Kidney (tissue), 14 donors: ENCODE measurements around the gene TRPC4. TPM values are rescaled to one million over a fixed set of nuclear protein-coding genes. Genes with fewer than 3 reads are reported as not detected.

Source experiments
- DNase-seq, 5 donors: peaks; one replicate each; pipeline ENCODE4 v3.0.0-alpha.2; 2013 to 2020
- FAIRE-seq: peaks from 2 replicates; lab custom pipeline; 2012; peaks lifted over from hg19 to GRCh38; lab: Jason Lieb, UNC
- H3K27ac ChIP-seq, 2 donors: one replicate each; pipeline ENCODE4 v1.7.0; 2013; ENCODE audit warnings: low read depth in 2 of 2, low read length in 2 of 2, inconsistent platforms in 1 of 2
- H3K27me3 ChIP-seq: one replicate; pipeline ENCODE4 v1.7.1; 2013; ENCODE audit warnings: low read length, inconsistent platforms; ENCODE audit not compliant: control insufficient read depth, insufficient read depth
- H3K36me3 ChIP-seq, 3 donors: one replicate each; pipeline versions ENCODE4 v1.7.0 to v1.7.1; 2013; ENCODE audit warnings: low read length in 3 of 3, control low read depth in 1 of 3, inconsistent platforms in 1 of 3; ENCODE audit not compliant: insufficient read depth in 3 of 3, control insufficient read depth in 2 of 3
- H3K4me1 ChIP-seq, 3 donors: one replicate each; pipeline versions ENCODE4 v1.7.0 to v1.7.1; 2013; ENCODE audit warnings: low read length in 3 of 3, inconsistent platforms in 1 of 3, low read depth in 1 of 3; ENCODE audit not compliant: control insufficient read depth in 2 of 3, insufficient read depth in 2 of 3
- H3K4me3 ChIP-seq, 3 donors: one replicate each; pipeline versions ENCODE4 v1.7.0 to v1.8.1; 2013; ENCODE audit warnings: low read length in 3 of 3, control low read depth in 1 of 3, inconsistent platforms in 1 of 3
- H3K9ac ChIP-seq, 3 donors: one replicate each; pipeline versions ENCODE4 v1.7.0 to v1.7.1; 2013; ENCODE audit warnings: low read length in 3 of 3, control low read depth in 1 of 3, inconsistent platforms in 1 of 3
- H3K9me3 ChIP-seq, 3 donors: one replicate each; pipeline versions ENCODE4 v1.7.0 to v1.7.1; 2013; ENCODE audit warnings: low read length in 3 of 3, control low read depth in 1 of 3, inconsistent platforms in 1 of 3; ENCODE audit not compliant: control insufficient read depth in 2 of 3, insufficient read depth in 1 of 3
- intact Hi-C: fragments of 100-400 bp; cut with DNase I; formaldehyde crosslinking; loops from one replicate; pipeline ENCODE4 v1.11.1; 2022
- polyA plus RNA-seq: library from polyadenylated mRNA; stranded (reverse); fragments of 350-450 nt; fragmentation: Illumina TruSeq; extraction: RNeasy Lipid Tissue Mini Kit (QIAGEN cat#74804); gene quantifications from one replicate; pipeline ENCODE4 v1.2.3, GENCODE V29; 2014; ENCODE audit warnings: low read depth, low replicate concordance; ENCODE audit not compliant: insufficient read depth
- total RNA-seq: library from RNA; stranded (reverse); fragmentation: NEBNext Ultra II Directional; extraction: Animal tissue kit (Norgen Biotek cat#: 25700); gene quantifications from one replicate; pipeline ENCODE4 v1.2.1, GENCODE V29; 2021
- TF ChIP-seq, protein P1 (sequence below): IDR thresholded peaks from 3 replicates; pipeline ENCODE4 v1.5.1; 2012; ENCODE audit warnings: mild to moderate bottlenecking, moderate library complexity, borderline replicate concordance; ENCODE audit not compliant: insufficient read depth; ENCODE audit errors: extremely low read depth
- donor health status: control.
- donor health status: control.
- donor health status: control.
- donor health status: control.
- donor health status: control.
- donor health status: DM: yes; HTN: yes; CAD: no.
- donor health status: Normal renal cell carcinoma (clear cell type).

Gene TRPC4
- total and polyA plus RNA-seq, 2 donors from 2014 or later = 0.62 to 2.9 TPM

DNA sequence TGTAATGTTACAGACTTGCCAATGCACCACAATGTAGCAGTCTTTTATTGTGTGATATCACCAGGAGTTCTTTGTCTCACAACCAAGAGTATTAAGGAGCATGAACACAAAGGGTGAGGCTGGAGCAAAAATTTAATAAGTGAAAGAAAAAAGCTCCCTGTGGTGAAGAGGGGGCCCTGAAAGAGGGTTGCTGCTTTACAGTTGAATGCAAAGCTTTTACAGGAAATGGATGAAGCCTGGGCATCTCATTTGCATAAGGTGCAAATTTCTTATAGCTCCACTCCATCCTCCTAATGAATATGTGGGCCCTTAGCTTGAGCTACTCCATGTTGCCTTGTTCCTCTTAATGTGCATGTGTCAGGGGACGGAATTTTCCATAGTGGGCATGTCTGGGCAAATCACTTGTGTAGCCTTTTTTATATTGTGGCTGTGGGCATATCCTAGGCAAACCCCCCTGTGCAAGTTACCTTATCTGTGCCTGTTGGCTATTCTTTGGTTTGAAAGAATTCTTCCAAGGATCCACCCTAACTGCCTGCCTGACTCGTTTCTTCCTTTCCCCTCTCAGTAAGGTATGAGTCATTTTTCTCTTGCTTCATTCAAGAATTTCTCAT is 45.3 kb upstream of the TRPC4 start:
- FAIRE-seq (no peak), DNase-seq (no peak)
- Histone ChIP-seq H3K36me3 (no peaks in the 10 kb centered on the region), H3K4me3 (no peak overlapping the region), H3K9me3 (peaks cover 0 to 8% (median 0%) of the 10 kb centered on the region in 3 donors), H3K27me3 (no peaks in the 10 kb centered on the region), H3K9ac (no peak overlapping the region), H3K27ac (no peak overlapping the region), H3K4me1 (no peaks in the 10 kb centered on the region)
- TF ChIP-seq, protein P1, sequence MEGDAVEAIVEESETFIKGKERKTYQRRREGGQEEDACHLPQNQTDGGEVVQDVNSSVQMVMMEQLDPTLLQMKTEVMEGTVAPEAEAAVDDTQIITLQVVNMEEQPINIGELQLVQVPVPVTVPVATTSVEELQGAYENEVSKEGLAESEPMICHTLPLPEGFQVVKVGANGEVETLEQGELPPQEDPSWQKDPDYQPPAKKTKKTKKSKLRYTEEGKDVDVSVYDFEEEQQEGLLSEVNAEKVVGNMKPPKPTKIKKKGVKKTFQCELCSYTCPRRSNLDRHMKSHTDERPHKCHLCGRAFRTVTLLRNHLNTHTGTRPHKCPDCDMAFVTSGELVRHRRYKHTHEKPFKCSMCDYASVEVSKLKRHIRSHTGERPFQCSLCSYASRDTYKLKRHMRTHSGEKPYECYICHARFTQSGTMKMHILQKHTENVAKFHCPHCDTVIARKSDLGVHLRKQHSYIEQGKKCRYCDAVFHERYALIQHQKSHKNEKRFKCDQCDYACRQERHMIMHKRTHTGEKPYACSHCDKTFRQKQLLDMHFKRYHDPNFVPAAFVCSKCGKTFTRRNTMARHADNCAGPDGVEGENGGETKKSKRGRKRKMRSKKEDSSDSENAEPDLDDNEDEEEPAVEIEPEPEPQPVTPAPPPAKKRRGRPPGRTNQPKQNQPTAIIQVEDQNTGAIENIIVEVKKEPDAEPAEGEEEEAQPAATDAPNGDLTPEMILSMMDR = no peak
- intact Hi-C loops = no loop called here

DNA sequence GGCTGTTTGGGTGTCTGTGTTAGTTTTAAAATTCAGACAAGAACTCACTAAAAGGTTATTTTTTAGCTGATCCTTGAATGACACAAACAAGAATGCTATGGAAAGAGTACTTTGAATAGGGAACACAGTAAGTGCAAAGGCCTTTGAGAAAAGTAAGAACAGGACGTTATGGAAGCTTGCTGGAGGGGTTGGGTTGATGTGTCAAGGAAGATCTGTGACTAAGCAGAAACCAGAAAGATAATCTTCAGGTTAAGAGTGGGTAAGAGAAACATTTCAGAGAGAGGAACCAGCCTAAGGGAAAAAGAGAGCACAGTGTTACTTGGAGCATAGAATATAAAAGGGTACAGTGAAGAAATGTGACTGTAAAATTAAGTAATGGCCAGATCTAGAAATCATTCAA is 41.2 kb upstream of the TRPC4 start:
- Histone ChIP-seq H3K27ac (no peak overlapping the region), H3K27me3 (no peaks in the 10 kb centered on the region), H3K4me3 (no peak overlapping the region), H3K9ac (no peak overlapping the region), H3K9me3 (peaks cover 0 to 8% (median 0%) of the 10 kb centered on the region in 3 donors), H3K4me1 (no peaks in the 10 kb centered on the region), H3K36me3 (no peaks in the 10 kb centered on the region)
- intact Hi-C loops = no loop called here
- FAIRE-seq (no peak), DNase-seq (no peak)
- TF ChIP-seq, protein P1 = no peak

DNA sequence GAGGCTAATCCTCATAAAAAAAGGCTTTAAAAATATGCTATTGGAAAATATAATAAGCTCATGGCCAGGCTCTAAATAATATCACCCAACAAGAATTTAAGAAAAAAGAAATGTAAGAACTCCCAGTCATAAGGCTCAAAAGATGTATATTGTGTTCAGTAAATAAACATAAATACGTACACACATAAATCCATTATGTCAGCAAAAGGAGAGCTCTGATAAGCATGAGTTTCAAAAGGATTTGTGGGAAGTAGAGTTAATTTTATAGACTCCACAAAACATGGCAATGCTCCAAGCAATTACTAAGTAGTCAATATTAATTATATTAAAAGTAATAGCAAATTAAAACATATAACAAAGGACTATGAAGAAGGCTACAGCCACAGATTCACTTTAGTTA is 37.3 kb upstream of the TRPC4 start:
- FAIRE-seq = no peak
- no peaks in the 10 kb centered on the region for H3K36me3 ChIP-seq

More for the DNA sequence above, 37.3 kb upstream of the TRPC4 start:
- TF ChIP-seq, protein P1 = no peak
- H3K4me3 ChIP-seq = no peak overlapping the region
- H3K9ac ChIP-seq = no peak overlapping the region
- H3K9me3 ChIP-seq = no peaks in the 10 kb centered on the region
- intact Hi-C loops = no loop called here
- no peaks in the 10 kb centered on the region for H3K4me1 ChIP-seq
- no peaks in the 10 kb centered on the region for H3K27me3 ChIP-seq
- H3K27ac ChIP-seq = no peak overlapping the region
- no peak for DNase-seq
